MCF 10A (cell line): Measurements from ENCODE around the gene RNU7-1. TPM values are rescaled to one million over a fixed set of nuclear protein-coding genes. Genes with fewer than 3 reads are reported as not detected.

ENCODE experiments used
- BruUV-seq: library from RNA; stranded (reverse); fragments of 400-500 nt; replicated peaks from 2 replicates; lab custom pipeline; 2021; lab: Mats Ljungman, UMichigan
- CTCF ChIA-PET: fragments of 300-600 bp; sonication (Branson Sonifier 250); formaldehyde crosslinking; extraction: SDS; loops from one replicate; lab custom pipeline; 2021; ENCODE audit warnings: antibody characterized with exemption, inconsistent platforms; lab: Yijun Ruan, JAX
- POLR2A ChIA-PET: fragments of 300-600, 350-650 bp; sonication (Branson Sonifier 250); formaldehyde crosslinking; extraction: SDS; loops from one replicate; lab custom pipeline; 2020; ENCODE audit warnings: antibody characterized with exemption, inconsistent platforms; lab: Yijun Ruan, JAX
- DNase-seq: peaks from one replicate; pipeline ENCODE4 v3.0.0-alpha.2; 2018; ENCODE audit not compliant: unreplicated experiment
- H3K27ac Mint-ChIP-seq: one replicate; pipeline ENCODE4 v1.8.0; 2022; ENCODE audit warnings: mild to moderate bottlenecking, low read depth, mixed read lengths; ENCODE audit not compliant: unreplicated experiment
- H3K27me3 Mint-ChIP-seq: one replicate; pipeline ENCODE4 v1.8.0; 2022; ENCODE audit warnings: mixed read lengths; ENCODE audit not compliant: insufficient read depth, unreplicated experiment
- H3K36me3 Mint-ChIP-seq: one replicate; pipeline ENCODE4 v1.8.0; 2022; ENCODE audit warnings: mild to moderate bottlenecking, moderate library complexity, mixed read lengths; ENCODE audit not compliant: insufficient read depth, unreplicated experiment
- H3K4me1 Mint-ChIP-seq: one replicate; pipeline ENCODE4 v1.8.0; 2022; ENCODE audit warnings: mixed read lengths; ENCODE audit not compliant: insufficient read depth, unreplicated experiment
- H3K4me3 Mint-ChIP-seq: one replicate; pipeline ENCODE4 v1.8.0; 2022; ENCODE audit warnings: mild to moderate bottlenecking, moderate library complexity, mixed read lengths; ENCODE audit not compliant: unreplicated experiment
- H3K9me3 Mint-ChIP-seq: one replicate; pipeline ENCODE4 v1.8.0; 2022; ENCODE audit warnings: mixed read lengths; ENCODE audit not compliant: unreplicated experiment
- CTCF ChIP-seq: fragments of 200-600 bp; IDR thresholded peaks from one replicate; pipeline ENCODE4 v1.8.0; 2022; ENCODE audit warnings: antibody characterized with exemption, mild to moderate bottlenecking; ENCODE audit not compliant: unreplicated experiment
- intact Hi-C: fragments of 100-400 bp; cut with micrococcal nuclease; formaldehyde crosslinking; loops from 2 replicates; pipeline ENCODE4 v1.14.1; 2022
- total RNA-seq: library from RNA; stranded (reverse); gene quantifications from 2 replicates; pipeline ENCODE4 v1.2.3, GENCODE V29; 2022

Gene RNU7-1
- total RNA-seq, 1 experiment from 2014 or later = not detected

GRCh38 chr12:6950811-6951540, 7.4 kb downstream of the RNU7-1 start, which contains the start of gene PTPN6:
PTPN6 (plus strand) TSS chr12:6951356; CDS start chr12:6951513, 157 bp downstream.
- CTCF ChIA-PET = interaction anchor here (0.6 to 3.1 kb wide), 3 partner anchors 14 to 104 kb away, joined by 3 to 12 read pairs (median 3); no protein-coding TSS in a partner anchor
- Mint-ChIP-seq H3K4me3 (no peak within 1 kb of the TSS), H3K9me3 (no peaks in the 10 kb centered on the region), H3K36me3 (peaks cover 6% of the 10 kb centered on the region), H3K27me3 (no peaks in the 10 kb centered on the region), H3K27ac (no peak within 1 kb of the TSS), H3K4me1 (peaks cover 23% of the 10 kb centered on the region)
- intact Hi-C loops = no loop called here
- POLR2A ChIA-PET = interaction anchor here (1.0 to 2.2 kb wide), 2 partner anchors 10 kb away, joined by 5 to 12 read pairs; no protein-coding TSS in a partner anchor
- BruUV-seq = no TSS peak
- no peak for DNase-seq
- no peak for TF ChIP-seq CTCF

- Mint-ChIP-seq H3K27ac (no peak overlapping the region), H3K4me1 (peaks cover 18% of the 10 kb centered on the region), H3K9me3 (no peaks in the 10 kb centered on the region), H3K4me3 (no peak overlapping the region), H3K36me3 (no peaks in the 10 kb centered on the region), H3K27me3 (no peaks in the 10 kb centered on the region)
- CTCF ChIA-PET = interaction anchor here (3.1 kb wide), 1 partner anchor 13 kb away, joined by 12 read pairs; no protein-coding TSS in a partner anchor
- no TSS peak for BruUV-seq
- POLR2A ChIA-PET = interaction anchor here (1.0 kb wide), 1 partner anchor 10 kb away, joined by 5 read pairs; no protein-coding TSS in a partner anchor
- no peak for TF ChIP-seq CTCF
- DNase-seq = no peak
- intact Hi-C loops = no loop called here
These were observed 8.0 kb downstream of the RNU7-1 start for GRCh38 chr12:6951551-6952120.

- no peak for DNase-seq
- Mint-ChIP-seq H3K27me3 (no peaks in the 10 kb centered on the region), H3K4me1 (peaks cover 11% of the 10 kb centered on the region), H3K4me3 (no peak overlapping the region), H3K27ac (no peak overlapping the region), H3K9me3 (no peaks in the 10 kb centered on the region), H3K36me3 (no peaks in the 10 kb centered on the region)
- ChIA-PET POLR2A (no interaction called here), CTCF (interaction anchor here (0.5 to 3.1 kb wide), 2 partner anchors 12 to 24 kb away, joined by 3 to 12 read pairs; no protein-coding TSS in a partner anchor)
- no peak for TF ChIP-seq CTCF
- BruUV-seq = no TSS peak
- intact Hi-C loops = no loop called here
These were observed 8.7 kb downstream of the RNU7-1 start for GRCh38 chr12:6952121-6952862.
